ENCODE data around the gene KCNJ18.
"Not testable (repeated sequence)": the region's sequence is repeated elsewhere in the genome, so short reads cannot be mapped to it uniquely, and the experiment has no call there.

GRCh38 chr17:21705746-21706145, 13.4 kb downstream of the KCNJ18 start:
- TF ChIP-seq CTCF (IDR thresholded peaks at IDR 0.05; ENCODE audit: borderline replicate concordance, extremely low read depth, low read length, poor library complexity, severe bottlenecking); EZH2 (IDR thresholded peaks at IDR 0.05; ENCODE audit: borderline replicate concordance, low read depth, low read length, severe bottlenecking): not testable (repeated sequence)
